Esophagus muscularis mucosa (tissue), 4 donors: ENCODE results near the gene LRRN4.

Experiments used
- EP300 ChIP-seq: sonication (generic); formaldehyde crosslinking; IDR thresholded peaks from one replicate; pipeline ENCODE4 v1.6.1; 2017; ENCODE audit warnings: antibody characterized with exemption
- POLR2A ChIP-seq: fragments of 450-650 bp; IDR thresholded peaks from one replicate; pipeline ENCODE4 v1.6.1; 2017; ENCODE audit warnings: antibody characterized with exemption, moderate library complexity, mild to moderate bottlenecking, low read depth
- POLR2AphosphoS5 ChIP-seq, 2 donors: sonication (generic); formaldehyde crosslinking; IDR thresholded peaks; one replicate each; pipeline ENCODE4 v1.6.1; 2017; ENCODE audit warnings: antibody characterized with exemption in 2 of 2
- TF ChIP-seq, protein P1 (sequence below), 3 experiments: fragments of 200-600 bp in 2 of 3; fragments of 450-650 bp in 1 of 3; sonication (generic) in 2 of 3; IDR thresholded peaks; one replicate each; pipeline ENCODE4 v1.5.1; 2017 to 2019; ENCODE audit warnings: antibody characterized with exemption in 3 of 3, mild to moderate bottlenecking in 2 of 3, moderate library complexity in 1 of 3

DNA sequence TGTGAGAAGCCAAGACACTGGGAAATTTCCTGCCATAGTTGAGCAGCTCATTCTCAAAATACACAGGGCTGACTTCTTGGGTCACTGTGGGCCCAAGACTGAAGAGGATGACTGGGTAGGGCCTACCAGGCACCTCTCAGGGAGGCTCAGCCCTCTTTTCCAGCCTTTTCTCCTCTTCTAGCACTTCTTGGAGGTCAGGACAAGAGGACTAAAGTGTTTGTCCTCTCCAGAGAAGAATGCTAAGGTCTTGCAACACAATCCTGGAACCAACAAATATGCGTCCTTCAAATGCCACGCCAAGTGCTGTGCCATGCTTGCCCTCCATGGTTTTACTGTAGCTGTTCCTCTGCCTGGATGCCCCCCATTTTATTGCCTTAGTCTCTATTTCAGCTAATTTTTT, 3.3 kb upstream of the LRRN4 start:
- TF ChIP-seq, protein P1, sequence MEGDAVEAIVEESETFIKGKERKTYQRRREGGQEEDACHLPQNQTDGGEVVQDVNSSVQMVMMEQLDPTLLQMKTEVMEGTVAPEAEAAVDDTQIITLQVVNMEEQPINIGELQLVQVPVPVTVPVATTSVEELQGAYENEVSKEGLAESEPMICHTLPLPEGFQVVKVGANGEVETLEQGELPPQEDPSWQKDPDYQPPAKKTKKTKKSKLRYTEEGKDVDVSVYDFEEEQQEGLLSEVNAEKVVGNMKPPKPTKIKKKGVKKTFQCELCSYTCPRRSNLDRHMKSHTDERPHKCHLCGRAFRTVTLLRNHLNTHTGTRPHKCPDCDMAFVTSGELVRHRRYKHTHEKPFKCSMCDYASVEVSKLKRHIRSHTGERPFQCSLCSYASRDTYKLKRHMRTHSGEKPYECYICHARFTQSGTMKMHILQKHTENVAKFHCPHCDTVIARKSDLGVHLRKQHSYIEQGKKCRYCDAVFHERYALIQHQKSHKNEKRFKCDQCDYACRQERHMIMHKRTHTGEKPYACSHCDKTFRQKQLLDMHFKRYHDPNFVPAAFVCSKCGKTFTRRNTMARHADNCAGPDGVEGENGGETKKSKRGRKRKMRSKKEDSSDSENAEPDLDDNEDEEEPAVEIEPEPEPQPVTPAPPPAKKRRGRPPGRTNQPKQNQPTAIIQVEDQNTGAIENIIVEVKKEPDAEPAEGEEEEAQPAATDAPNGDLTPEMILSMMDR (IDR thresholded peaks at IDR 0.05) = no peak
- TF ChIP-seq POLR2A (no peak), POLR2AphosphoS5 (IDR thresholded peaks at IDR 0.05) (no peak), EP300 (no peak)
